ENCODE measurements around the gene TMEM119.
"Not testable (repeated sequence)": the region's sequence is repeated elsewhere in the genome, so short reads cannot be mapped to it uniquely, and the experiment has no call there.

The TMEM119 gene

DNA sequence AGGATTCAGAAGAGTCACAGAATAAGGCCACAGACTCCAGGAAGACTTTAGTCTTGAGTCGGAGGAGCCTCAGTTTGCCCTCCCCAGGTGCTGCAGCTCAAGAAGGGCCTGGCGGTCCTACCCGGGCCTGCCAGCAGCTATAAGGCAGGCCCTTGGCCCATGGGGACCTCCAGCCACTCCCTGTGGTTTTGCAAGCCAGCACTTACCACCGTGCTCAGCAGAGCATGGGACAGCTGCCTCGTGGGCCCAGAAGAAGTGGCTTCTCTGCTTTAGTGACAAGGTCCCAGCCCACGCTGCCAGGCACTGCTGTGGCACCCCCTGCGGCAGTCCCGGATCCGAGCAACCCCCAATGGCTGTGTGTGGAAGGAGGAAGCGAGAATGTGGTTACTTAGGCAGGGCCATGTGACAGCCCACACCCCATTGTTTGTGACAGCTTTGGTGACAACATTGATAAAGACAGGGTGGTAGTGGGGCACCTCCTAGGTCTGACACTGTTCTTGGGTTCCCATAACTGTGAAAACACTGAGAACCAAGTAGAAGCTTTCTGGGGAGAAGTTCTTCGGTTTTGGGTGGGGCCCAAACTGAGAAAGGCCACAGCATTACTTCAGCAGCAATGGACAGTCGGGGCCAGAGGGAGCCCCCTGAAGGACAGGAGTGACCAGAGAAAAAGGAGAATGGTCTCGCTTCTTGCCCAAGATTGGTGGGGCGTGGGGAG is 35.8 kb upstream of the TMEM119 start, which contains the start of gene SELPLG:
Gene SELPLG (minus strand): TSS at position 361 of the 715 bp plus-strand sequence. CDS start 9,587 bp downstream, outside the sequence.
- no peak for DNase-seq

DNA sequence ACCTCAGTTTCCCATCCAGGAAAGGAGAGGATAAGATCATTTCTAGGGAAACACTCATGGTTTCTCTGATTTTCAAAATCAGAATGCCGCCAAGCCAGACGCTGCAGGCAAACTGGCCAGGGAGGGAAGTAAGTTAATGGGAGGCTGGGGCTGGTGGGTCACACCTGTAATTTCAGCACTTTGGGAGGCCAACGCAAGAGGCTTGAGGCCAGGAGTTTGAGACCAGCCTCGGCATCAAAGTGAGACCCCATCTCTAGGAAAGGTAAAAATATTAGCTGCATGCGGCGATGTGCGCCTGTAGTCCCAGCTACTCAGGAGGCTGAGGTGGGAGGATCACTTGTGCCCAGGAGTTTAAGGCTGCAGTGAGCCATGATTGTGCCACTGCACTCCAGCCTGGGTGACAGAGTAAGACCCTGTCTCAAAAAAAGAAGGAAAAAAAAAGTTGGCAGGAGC is 35.2 kb upstream of the TMEM119 start:
- no peak for DNase-seq

DNA sequence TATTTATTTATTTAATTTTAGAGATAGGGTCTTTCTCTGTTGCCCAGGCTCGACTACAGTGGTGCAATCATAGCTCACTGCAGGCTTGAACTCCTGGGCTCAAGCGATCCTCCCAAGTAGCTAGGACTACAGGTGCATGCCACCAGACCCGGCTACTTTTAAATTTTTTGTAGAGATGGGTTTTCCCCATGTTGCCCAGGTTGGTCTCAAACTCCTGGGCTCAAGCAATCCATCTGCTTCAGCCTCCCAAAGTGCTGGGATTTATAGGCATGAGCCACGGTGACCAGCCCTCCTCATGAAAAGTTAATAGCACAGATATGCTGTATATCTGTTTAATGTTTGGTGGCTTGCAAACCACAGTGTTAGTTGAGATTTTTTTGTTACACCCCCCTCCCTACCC is 33.4 kb upstream of the TMEM119 start:
- not testable (repeated sequence) for DNase-seq

DNA sequence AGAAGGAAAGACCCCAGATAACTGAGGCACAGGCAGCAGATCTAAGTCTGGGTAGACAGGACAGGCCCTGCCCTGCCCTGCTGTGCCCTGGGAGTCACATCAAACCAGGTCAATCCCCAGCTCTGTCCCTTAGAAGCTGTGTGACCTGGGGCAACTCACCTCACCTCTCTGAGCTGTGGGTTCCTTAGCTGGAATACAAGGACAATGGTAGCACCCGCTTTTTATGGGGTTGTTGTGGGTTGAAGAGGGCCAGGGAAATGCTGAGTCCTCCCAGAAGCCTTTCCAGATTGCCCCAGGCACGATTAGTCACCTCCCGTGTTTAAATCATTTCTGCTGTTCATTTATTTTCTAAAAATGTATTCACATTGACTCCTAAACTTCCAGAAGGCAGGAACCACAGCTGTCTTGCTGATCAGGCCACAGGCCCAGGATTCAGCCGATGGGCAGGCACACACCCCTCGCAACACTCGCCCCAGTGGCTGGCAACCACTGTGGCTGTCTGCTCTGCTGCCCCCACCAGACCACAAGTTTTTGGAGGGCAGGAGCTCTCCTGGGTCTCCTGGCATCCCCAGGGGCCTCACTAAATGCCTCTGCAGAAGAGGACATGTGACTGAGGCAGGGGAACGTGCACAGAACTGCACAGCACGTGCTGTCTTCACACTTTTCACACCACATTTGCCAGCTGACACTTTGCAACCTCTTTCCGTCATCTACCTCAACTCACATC is 32.8 kb upstream of the TMEM119 start:
- DNase-seq: no peak

DNA sequence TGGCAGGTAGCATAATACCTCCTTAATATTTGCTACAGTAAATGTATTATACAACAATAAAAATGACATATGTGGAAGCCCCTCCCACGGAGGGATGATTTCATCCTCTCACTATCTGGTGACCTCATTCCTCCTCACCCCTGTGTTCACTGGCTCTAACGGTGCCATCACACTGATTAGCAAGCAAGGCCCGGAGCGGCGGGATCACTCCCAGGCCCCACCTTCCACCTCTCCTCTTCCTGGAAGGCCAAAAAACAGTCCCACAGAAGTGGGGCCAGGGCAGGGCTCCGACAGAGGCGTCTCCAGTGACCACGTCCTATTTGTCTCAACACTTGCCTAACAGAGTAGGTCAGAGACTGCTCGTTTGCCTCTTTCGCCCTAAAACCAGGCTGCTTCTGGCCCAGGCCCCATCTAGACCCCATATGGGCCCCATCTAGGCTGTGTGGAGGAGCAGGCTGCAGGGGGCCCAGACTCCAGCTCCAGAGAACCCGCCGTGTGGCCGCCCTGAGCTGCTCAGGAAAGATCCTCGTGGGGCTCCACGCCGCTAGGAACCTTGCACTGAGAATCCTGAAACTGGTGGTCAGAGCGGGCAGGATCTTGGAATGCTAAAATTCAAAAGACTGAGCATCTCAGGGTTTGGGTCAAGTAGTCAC is 32.1 kb upstream of the TMEM119 start:
- DNase-seq: peak; percentile 51

DNA sequence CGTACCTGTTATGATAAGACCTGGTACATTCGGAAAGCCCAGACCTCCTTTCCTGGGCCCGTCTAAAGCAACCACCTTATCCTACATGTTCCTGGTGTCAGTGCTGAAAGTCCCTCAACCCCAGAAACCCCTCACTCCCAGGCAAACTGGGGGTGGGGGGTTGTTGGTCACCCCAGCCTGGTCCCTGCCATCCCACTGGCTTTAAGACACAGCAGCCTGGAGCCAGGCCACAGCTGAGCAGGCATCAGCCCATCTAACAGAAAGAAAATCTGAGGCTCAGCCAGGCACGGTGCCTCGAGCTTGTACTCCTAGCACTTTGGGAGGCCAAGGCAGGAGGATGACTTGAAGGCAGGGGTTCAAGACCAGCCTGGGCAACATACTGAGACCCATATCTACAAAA is 31.3 kb upstream of the TMEM119 start:
- no peak for DNase-seq

DNA sequence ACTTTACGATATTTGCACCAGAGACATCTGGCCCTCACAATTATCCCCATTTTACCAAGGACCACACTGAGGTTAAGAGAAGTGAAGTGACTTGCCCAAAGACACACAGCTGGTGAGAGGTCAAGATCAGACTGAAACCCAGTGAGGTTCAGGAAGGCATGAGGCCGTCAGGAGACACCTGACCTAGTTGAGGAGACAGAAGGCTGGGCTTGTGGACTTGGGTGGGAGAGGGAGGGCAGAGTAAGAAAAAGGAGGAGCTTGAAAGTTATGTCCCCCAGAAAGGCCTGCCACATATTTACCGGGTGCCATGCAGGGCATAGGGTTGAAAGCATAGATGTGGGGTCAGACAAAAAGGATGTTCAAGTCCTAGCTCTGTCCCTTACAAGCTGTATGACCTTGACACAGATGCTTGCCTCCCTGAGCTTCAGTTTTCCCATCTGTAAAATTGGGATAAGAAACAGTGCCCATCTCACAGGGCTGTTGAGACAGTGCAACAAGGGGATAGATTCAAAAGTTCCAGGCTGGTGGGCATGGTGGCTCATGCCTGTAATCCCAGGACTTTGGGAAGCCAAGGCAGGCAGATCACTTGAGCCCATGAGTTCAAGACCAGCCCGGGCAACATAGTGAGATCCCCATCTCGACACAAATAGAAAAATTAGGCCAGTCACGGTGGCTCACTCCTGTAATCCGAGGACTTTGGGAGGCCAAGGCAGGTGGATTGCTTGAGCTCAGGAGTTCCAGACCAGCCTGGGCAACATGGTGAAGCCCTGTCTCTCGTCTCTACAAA is 29.4 kb upstream of the TMEM119 start:
- DNase-seq: no peak

DNA sequence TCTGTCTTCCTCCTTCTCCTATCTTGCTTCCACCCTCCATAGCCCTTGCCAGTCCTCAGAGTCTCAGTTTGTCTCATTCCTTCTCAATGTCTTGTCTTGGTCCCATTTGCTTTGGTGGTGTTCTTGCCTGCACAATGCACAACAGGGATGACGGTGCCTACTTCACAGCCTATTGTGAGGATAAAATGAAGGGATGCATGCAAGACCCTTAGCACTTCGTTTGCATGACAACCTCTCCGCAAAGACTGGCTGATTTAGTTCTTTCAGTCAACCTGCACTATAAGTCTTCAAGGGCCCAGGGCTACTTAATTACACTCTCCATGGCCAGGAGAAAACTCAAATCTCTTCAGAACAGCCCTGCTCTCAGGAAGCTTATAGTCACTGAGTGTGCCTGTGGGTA is 27.3 kb upstream of the TMEM119 start:
- no peak for DNase-seq

DNA sequence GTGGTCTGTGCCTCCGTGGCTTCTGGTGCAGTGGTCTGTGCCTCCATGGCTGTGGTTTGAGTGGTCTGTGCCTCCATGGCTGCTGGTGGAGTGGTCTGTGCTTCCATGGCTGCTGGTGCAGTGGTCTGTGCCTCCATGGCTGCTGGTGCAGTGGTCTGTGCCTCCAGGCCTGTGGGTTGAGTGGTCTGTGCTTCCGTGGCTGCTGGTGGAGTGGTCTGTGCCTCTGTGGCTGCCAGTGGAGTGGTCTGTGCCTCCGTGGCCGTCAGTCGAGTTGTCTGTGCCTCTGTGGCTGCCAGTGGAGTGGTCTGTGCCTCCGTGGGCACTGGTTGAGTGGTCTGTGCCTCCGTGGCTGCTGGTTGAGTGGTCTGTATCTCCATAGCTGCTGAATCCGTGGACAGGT is 25.7 kb upstream of the TMEM119 start:
- no peak for DNase-seq

DNA sequence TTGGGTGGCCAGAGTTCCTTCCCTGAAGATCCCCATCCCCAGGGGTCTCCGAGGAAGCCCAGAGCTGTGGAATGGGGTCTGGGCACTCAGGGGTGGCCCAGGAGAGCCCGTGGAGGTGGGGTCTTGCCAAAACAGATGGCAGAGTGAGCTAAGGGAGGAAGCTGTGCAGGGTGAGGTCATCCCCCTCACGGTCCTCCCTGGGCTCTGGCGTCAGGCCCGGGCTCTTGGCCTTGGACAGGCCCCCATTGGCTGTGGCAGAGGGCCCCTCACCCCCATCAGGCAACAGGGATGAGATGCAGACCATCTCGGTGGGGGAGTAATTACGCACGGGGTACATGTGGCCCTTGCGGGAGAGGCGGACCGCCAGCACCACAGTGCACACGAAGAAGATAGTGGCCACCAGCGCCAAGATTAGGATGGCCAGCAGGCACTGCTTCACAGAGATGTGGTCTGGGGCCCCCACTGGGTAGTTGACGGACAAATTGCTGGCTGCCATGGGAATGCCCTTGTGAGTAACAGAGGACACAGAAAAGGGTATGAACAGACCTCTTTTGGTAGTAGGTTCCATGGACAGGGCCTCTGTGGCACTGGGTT is 25.1 kb upstream of the TMEM119 start:
- peak; percentile 53 for DNase-seq

DNA sequence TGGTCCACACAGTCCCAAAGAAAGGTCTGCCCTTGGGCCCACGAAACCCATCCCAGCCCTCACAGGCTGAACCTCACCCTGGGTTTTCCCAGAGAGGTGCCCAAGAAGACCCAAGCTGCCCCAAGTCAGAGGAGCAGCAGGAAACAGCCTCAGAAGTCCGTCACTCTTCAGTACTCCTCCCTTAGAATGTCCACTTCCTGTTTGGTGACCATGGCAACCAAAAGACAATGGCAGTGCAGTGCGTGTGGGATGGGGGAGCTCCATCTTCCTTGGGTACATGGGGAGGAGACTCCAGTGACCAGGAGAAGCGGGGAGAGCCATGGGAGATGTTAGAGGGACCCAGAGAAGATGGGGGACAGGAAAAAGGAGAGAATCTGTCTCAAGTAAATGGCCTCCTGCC is 24.5 kb upstream of the TMEM119 start:
- DNase-seq: peak; percentile 95

DNA sequence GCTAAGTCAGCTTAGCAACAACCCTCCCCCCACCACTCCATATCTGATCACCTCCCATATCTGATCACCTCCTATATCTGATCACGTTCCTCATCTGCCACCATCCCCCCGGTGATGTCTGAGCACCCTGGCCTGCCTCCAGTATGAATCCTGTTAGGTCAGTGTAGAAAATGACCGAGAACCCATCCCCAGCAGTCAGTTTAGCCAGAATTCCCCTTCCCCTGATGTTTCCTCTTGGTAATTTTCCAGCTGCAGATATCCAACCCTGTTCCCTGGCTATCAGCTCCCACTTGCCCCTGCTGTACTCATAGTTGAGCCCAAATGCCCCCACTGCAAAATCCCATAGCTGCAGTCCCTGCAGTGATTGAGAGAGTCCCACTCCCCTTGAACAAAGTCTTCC is 23.3 kb upstream of the TMEM119 start:
- no peak for DNase-seq

DNA sequence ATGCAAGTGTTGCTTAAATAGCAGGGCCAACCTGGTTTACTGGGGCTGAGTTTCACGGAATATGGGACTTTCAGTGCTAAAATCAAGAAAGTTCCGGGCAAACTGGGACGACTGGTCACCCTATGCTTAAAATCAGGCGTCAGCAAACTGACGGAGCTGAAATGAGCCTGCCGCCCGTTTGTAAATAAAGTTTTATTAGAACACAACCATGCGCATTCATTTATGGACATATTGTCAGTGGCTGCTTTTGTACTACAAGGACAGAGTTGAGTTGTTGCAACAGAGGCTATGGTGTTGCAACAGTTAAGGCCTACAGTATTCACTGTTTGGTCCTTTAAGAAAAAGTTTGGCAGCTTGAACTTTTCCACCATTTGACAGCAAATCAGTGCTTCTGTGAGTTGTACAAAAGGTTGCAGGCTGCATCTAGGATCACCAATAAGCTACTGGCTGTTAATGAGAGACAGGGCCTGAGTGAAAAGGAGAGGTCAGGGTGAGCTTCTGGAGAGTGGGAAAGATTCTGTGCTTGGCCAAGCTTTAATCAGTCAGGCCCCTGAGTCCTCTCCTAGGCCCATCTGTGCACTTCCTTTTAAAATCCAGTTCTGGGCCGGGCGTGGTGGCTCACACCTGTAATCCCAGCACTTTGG is 22.5 kb upstream of the TMEM119 start:
- DNase-seq: no peak

DNA sequence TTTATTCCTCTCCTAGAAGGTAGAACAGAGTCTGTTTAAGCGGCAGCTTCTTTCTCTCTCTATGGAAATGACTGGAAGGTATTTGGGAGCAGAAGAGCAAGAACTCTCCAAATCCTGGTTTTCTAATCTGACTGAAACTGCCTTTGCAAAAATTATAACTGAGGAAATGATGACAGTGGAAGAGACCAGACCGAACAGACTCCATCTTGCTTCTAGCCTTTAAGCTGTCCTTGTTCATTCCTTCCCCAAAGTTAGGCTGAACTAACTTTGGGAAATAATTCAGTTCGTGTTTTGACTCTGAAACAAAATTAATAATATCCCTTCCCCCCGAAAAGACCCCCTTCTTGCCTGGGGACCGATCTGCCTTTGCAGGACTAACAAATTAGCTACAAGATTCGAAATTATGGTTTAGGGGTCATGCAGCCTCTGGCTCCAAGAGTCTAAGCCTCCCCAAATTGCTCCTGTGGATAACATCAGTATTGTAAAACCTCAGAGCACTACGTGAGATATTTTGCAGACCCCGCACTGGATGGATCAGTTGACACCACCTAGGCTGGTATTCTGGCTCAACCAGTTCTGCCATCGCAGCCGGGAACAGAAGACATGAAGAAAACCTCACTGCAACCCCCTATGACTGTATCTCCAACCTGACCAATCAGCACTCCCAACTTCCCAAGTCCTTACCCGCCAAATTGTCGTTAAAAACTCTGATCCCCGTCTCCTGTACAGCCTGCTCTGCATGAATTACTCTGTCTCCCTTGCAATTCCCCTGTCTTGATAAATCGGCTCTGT is 21.7 kb upstream of the TMEM119 start:
- DNase-seq: no peak

DNA sequence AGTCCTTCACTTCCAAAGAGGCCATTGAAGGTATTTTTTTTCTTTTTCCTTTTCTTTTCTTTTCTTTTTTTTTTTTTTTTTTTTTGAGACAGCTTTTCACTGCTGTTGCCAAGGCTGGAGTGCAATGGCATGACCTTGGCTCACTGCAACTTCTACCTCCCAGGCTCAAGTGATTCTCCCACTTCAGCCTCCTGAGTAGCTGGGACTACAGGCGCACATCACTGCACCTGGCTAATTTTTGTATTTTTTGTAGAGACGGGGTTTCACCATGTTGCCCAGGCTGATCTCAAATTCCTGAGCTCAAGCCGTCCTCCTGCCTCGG is 21.0 kb upstream of the TMEM119 start:
- not testable (repeated sequence) for DNase-seq

DNA sequence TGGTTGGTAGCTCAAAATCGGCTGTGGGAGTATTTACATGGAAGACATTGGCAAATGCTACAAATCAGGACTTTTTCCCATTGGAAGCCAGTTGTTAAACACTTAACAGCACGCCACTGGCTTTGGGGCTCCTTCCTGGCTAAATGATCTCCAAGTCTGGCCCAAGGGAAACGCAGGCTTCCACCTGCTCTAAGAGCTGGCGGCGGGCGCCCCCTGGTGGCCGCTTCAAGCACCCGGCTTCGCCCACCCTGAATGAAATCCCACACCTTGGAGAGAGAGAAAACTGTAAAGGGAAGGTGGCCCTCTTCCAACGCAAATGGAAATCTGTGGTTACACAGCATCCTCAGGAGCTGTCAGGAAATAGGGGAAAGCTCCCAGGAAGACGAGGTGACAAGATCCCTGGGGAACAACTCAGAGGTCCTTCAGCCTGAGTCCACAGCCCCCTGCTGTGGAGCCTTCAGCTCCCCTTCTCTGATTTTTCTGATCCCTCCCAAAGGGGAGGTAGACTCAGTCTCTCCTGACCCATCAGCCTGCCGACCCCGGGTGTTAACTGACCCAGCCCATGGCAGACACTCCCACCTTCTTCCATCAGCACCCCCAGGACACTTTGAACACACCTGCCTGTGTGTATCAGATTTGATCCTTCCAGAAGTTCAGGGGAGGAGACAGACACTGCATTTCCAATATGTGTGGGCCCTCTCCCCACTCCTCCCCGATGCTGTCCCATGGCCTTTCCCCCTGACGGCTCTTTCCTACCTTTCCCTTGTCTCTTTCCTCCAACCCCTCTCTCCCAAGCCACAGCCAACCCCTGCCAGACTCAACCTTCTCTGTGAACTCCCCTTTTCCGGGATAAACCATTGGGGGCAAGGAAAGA is 20.4 kb upstream of the TMEM119 start:
- DNase-seq: peak; percentile 95

DNA sequence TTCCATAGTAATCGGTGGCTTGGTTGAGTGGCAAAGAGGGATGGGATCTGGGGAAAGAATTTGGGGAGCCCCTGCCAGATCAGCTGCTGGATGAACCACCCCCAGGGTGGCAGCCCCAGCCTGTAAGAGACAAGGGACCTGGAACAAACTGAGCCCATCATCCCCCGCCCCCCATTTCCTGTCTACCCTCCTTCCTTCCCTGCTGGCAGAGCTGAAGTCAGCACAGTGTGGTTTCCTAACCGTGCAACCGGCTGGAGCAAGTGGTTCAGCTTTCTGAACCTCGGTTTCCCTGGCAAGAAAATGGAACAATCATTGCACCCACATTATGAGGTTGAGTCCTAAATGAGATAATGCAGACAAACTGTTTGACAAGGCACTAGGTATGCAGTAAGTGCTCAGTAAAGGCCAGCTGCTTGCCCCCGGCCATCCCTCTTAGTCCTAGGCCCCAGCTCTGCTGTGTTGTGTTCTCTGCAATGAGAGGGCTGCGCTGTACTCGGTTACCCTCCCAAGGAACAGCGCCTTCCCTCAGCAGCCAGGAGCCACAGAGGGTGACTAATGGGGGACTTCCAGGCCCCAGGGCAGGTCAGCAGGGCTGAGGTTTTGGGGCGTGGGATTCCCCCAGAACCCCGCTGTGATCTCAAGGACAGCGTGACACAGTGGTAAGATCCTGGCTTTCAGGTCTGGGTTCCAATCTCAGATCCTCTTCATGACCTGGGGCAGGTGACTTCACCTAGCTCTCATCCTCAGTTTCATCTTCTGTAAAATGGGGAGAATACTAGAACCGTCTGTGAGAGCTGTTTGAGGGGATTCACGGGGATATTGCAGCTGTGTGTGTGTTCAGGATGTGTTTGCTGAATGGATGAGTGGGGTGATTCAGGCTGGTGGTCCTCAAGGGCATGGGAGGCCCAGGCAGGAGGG is 19.3 kb upstream of the TMEM119 start:
- DNase-seq: no peak

DNA sequence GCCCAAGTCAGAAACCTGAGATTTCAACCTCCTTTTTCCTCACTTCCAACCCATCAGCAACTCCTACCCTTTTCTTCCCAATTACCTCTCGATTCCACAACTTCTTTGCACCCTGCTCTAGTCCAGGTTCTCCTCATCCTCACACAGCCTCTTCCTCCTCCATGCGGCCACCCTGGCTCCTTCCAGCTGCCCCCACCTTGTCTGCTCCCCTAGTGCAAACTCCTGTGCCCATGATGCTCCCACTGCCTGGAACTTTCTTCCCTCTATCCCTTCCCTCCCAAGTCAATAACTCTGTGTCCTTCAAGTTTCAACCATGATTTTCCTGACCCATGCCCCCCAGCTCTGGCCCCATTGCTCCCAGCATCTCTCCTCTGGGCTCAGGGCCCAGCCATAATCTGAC is 18.5 kb upstream of the TMEM119 start:
- DNase-seq: no peak

DNA sequence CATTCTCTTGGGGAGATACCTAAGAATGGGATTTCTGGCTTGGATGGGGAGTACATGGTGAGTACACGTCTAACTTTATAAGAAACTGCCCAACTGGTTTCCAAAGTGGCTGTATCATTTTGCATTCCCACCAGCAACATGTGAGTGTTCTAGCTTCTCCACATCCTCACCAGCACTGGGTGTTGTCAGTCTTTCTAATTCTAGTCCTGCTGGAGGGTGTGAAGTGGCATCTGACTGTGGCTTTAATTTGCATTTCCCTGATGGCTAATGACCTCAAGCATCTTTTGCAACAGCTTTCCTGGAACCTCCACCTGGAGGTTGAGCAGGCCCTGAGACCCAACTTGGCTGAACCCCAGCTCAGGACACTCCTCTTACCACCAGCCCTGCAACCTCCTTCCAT is 18.0 kb upstream of the TMEM119 start:
- no peak for DNase-seq
